ENCODE measurements around the gene ACTN4.

- TF ChIP-seq HMGXB4 (CRISPR knock-in tag; IDR thresholded peaks at IDR 0.05; ENCODE audit: borderline replicate concordance) (no peak), CTCF (IDR thresholded peaks at IDR 0.05) (no peak), CEBPB (IDR thresholded peaks at IDR 0.05) (no peak), MAX (IDR thresholded peaks at IDR 0.05) (no peak), POLR2AphosphoS2 (conservative IDR thresholded peaks at IDR 0.05; ENCODE audit: low read length) (no peak), USF2 (IDR thresholded peaks at IDR 0.05) (no peak), ZSCAN20 (CRISPR knock-in tag; IDR thresholded peaks at IDR 0.05) (no peak), HOXB5 (CRISPR knock-in tag; IDR thresholded peaks at IDR 0.05) (no peak), POLR2A (IDR thresholded peaks at IDR 0.05; ENCODE audit: low read length) (no peak), KDM5A (IDR thresholded peaks at IDR 0.05) (no peak)
Measured at GRCh38 chr19:38744298-38744681, 96.8 kb downstream of the ACTN4 start, which contains the start of gene CAPN12.
